ENCODE measurements around the gene CYP27B1. TPM values are rescaled to one million over a fixed set of nuclear protein-coding genes. Genes with fewer than 3 reads are reported as not detected.

Gene CYP27B1
- total RNA-seq (2013; cell fraction: nucleolus; rRNA removed) = 3.3 and 4.2 TPM in 2 replicates
- 0.79 and 0.87 TPM in 2 replicates for total RNA-seq (2014; rRNA removed)
- 0.41 and 0.72 TPM in 2 replicates for total RNA-seq (2014; rRNA removed; fragmentation: Illumina TruSeq; extraction: Trizol)
- 1.0 and 2.7 TPM in 2 replicates for total RNA-seq (2021)
- polyA plus RNA-seq (2011; ENCODE audit: low read depth) = 0.47 TPM
- polyA plus RNA-seq (2011; rRNA removed) = 1.8 and 2.0 TPM in 2 replicates
- polyA plus RNA-seq (2011; cell fraction: cytosol; rRNA removed) = 1.4 and 2.9 TPM in 2 replicates
- 18.3 and 22.8 TPM in 2 replicates for polyA plus RNA-seq (2011; cell fraction: nucleus; rRNA removed)
- polyA plus RNA-seq (2012) = 1.2 TPM in 2 replicates
- polyA plus RNA-seq (2014; fragmentation: Illumina TruSeq; extraction: Trizol) = 0.57 and 1.2 TPM in 2 replicates
- under 1 TPM; 0.10 to 0.35 TPM for polyA plus RNA-seq (2014; fragmentation: Nextera tagmentation; extraction: Ambion mirVana)
- polyA plus RNA-seq (2014; rRNA removed) = 1.8 and 1.9 TPM in 2 replicates
- 1 to 10 TPM in 1 of 2 experiments, under 1 TPM in 1; 0.95 to 1.3 TPM for polyA plus RNA-seq (2016; fragmentation: Nextera tagmentation; extraction: Ambion mirVana)
- 0.44 and 1.5 TPM in 2 replicates for polyA minus RNA-seq (2011; rRNA and poly(A)+ RNA removed)
- polyA minus RNA-seq (2011; cell fraction: cytosol; rRNA and poly(A)+ RNA removed) = 1.9 and 2.1 TPM in 2 replicates
- 5.1 and 7.7 TPM in 2 replicates for polyA minus RNA-seq (2011; cell fraction: nucleus; rRNA and poly(A)+ RNA removed)
- Bru-seq, nascent RNA = percentile 52 among the genes with signal in this experiment
- BruChase-seq, experiment 1, labeled RNA remaining after a 6-hour chase = percentile 57 among the genes with signal in this experiment
- percentile 61 among the genes with signal in this experiment for BruChase-seq, experiment 2, labeled RNA remaining after a 2-hour chase
- long read RNA-seq, experiment 1, partial matches to known transcripts = 1 of 5 reads
- long read RNA-seq, experiment 1, other reads (novel, unspliced or antisense) = 4 of 5 reads
- long read RNA-seq, experiment 2 = 0 reads

GRCh38 chr12:57766464-57767304 is at the start of gene CYP27B1:
TSS of gene CYP27B1 (minus strand) at chr12:57767078. CDS start at chr12:57767041, 37 bp downstream.
- FAIRE-seq (no peak), DNase-seq (ENCODE audit: low read depth, low spot score) (no peak), ATAC-seq (peak; percentile 4; the same call in 1 of the 3 replicates)
- H3K27ac ChIP-seq (ENCODE audit: control insufficient read depth, insufficient read depth) = no peak within 1 kb of the TSS
- ChIA-PET RAD21 (ENCODE audit: unreplicated experiment) (interaction anchor here (1.5 kb wide), 1 partner anchor 14 kb away, joined by 5 read pairs; no protein-coding TSS in a partner anchor), SMC1A (ENCODE audit: uncharacterized antibody, unreplicated experiment) (interaction anchor here (1.7 kb wide), 1 partner anchor 10 kb away, joined by 5 read pairs; no protein-coding TSS in a partner anchor), CTCF (interaction anchor here (1.0 to 7.3 kb wide), 3 partner anchors 9 to 15 kb away, joined by 4 to 62 read pairs (median 4); partner anchors contain the start of gene MARCHF9), POLR2A (interaction anchor here (0.8 kb wide), 1 partner anchor 25 kb away, joined by 3 read pairs; no protein-coding TSS in a partner anchor)
- H3K4me3 ChIP-seq = no peak within 1 kb of the TSS
- in situ Hi-C loops (cut with MboI) = no loop called here
- peak within 1 kb of the TSS; percentile 95 for H3K4me2 ChIP-seq (ENCODE audit: control insufficient read depth, insufficient read depth)
- no peak within 1 kb of the TSS for H3K9ac ChIP-seq (ENCODE audit: control insufficient read depth, insufficient read depth, low read length)
- no TSS peak for BruUV-seq (replicated peaks)
- peaks cover 11 to 23% of the 10 kb centered on the region in 2 experiments; a peak in 3 of 4 replicates for H3K27me3 ChIP-seq (replicated peaks in 1 of 2; ENCODE audit: control insufficient read depth in 2 of 2, insufficient read depth in 2 of 2, low read length in 1 of 2)
- TF ChIP-seq ATF3 (IDR thresholded peaks at IDR 0.05; ENCODE audit: borderline replicate concordance, extremely low read depth, low read depth, low read length) = no peak
- peak; percentile 87 for TF ChIP-seq SUZ12 (IDR thresholded peaks at IDR 0.05; ENCODE audit: unreplicated experiment)
- H3K4me1 ChIP-seq (ENCODE audit: control insufficient read depth, insufficient read depth, low read length) = peaks cover 22% of the 10 kb centered on the region
- no peaks in the 10 kb centered on the region for H4K20me1 ChIP-seq (ENCODE audit: control insufficient read depth, insufficient read depth)
- intact Hi-C loops (cut with micrococcal nuclease; ENCODE audit: unreplicated experiment) = no loop called here
- peaks cover 0 to 4% of the 10 kb centered on the region in 2 experiments; a peak in 2 of 4 replicates for H3K36me3 ChIP-seq (ENCODE audit: control insufficient read depth in 2 of 2, insufficient read depth in 2 of 2, low read length in 1 of 2)
- no peaks in the 10 kb centered on the region for H3K79me2 ChIP-seq (ENCODE audit: control insufficient read depth, insufficient read depth, low read length)
- 25% methylated on average over 38 of the region's 38 CpGs for WGBS (ENCODE audit: insufficient coverage, insufficient replicate concordance, low lambda C conversion rate, missing lambda C conversion rate)
- H2AFZ ChIP-seq (ENCODE audit: control insufficient read depth, low read depth, low read length) = no peak within 1 kb of the TSS
- no peaks in the 10 kb centered on the region for H3K9me3 ChIP-seq (replicated peaks; ENCODE audit: control insufficient read depth, insufficient read depth, low read length)

Measured in GM12878 (cell line).